K562 (cell line): ENCODE results near the gene LYAR. TPM values are rescaled to one million over a fixed set of nuclear protein-coding genes. Genes with fewer than 3 reads are reported as not detected.

Experiments
- ATAC-seq: fragments of 200-7000 bp; cut with Tn5 transposase; 3 replicates; pipeline ENCODE4 v1.9.1; 2020; ENCODE audit warnings: moderate library complexity
- BruUV-seq: library from RNA; stranded (reverse); fragments of 400-500 nt; replicated peaks from 2 replicates; lab custom pipeline; 2021; lab: Mats Ljungman, UMichigan
- CTCF ChIA-PET: fragments of 300-600 bp; formaldehyde crosslinking; extraction: SDS; loops from one replicate; lab custom pipeline; 2021; ENCODE audit warnings: low intra/inter-chr PET ratio; lab: Yijun Ruan, JAX
- POLR2A ChIA-PET: fragments of 300-600, 350-650 bp; sonication (Branson Sonifier 250); formaldehyde crosslinking; extraction: SDS; loops from one replicate; lab custom pipeline; 2021; ENCODE audit warnings: antibody characterized with exemption, inconsistent platforms; lab: Yijun Ruan, JAX
- DNase-seq, 4 experiments: peaks; one replicate each; pipeline versions ENCODE4 v3.0.0 to v3.0.0-alpha.2; 2011 to 2018; ENCODE audit warnings: low spot score in 3 of 4, mixed read lengths in 3 of 4; ENCODE audit errors: extremely low read depth in 1 of 4
- FAIRE-seq: peaks from 2 replicates; lab custom pipeline; 2011; peaks lifted over from hg19 to GRCh38; lab: Jason Lieb, UNC
- H2AFZ ChIP-seq: 2 replicates; pipeline ENCODE4 v1.6.0; 2011; ENCODE audit warnings: low read depth, low read length, control low read depth, inconsistent platforms
- H3K27ac ChIP-seq: fragments of 200-600 bp; 3 replicates; pipeline ENCODE4 v1.8.0; 2011; ENCODE audit warnings: low read depth, mild to moderate bottlenecking, control low read depth, inconsistent platforms, low read length, moderate library complexity, mixed read lengths; ENCODE audit errors: extremely low read depth
- H3K27me3 ChIP-seq, 2 experiments: fragments of 300-600 bp in 1 of 2; 2 replicates in 1 of 2; 3 replicates in 1 of 2; pipeline versions ENCODE4 v1.6.0 to v1.8.0; 2011; ENCODE audit warnings: inconsistent platforms in 2 of 2, low read length in 2 of 2, mild to moderate bottlenecking in 1 of 2, mixed read lengths in 1 of 2, moderate library complexity in 1 of 2; ENCODE audit not compliant: control insufficient read depth in 2 of 2, insufficient read depth in 2 of 2
- H3K36me3 ChIP-seq: fragments of 300-600 bp; 3 replicates; pipeline ENCODE4 v1.8.0; 2011; ENCODE audit warnings: mild to moderate bottlenecking, low read length, inconsistent platforms; ENCODE audit not compliant: control insufficient read depth, insufficient read depth
- H3K4me1 ChIP-seq, 2 experiments: fragments of 200-600 bp in 1 of 2; replicated peaks in 1 of 2; 2 replicates in 1 of 2; 3 replicates in 1 of 2; pipeline versions ENCODE4 v1.5.1 to v1.8.0; 2011; ENCODE audit warnings: inconsistent platforms in 2 of 2, low read length in 2 of 2, mild to moderate bottlenecking in 1 of 2, mixed read lengths in 1 of 2, moderate library complexity in 1 of 2; ENCODE audit not compliant: control insufficient read depth in 2 of 2, insufficient read depth in 2 of 2
- H3K4me2 ChIP-seq: 2 replicates; pipeline ENCODE4 v1.6.1; 2011; ENCODE audit warnings: low read length, control low read depth, inconsistent platforms, mixed read lengths; ENCODE audit not compliant: insufficient read depth
- H3K4me3 ChIP-seq: fragments of 200-600 bp; sonication (generic), shearing (Covaris generic); 2 replicates; pipeline ENCODE4 v1.5.1; 2016; ENCODE audit warnings: control low read depth, inconsistent platforms
- H3K79me2 ChIP-seq: fragments of 200-600 bp; 3 replicates; pipeline ENCODE4 v1.8.0; 2011; ENCODE audit warnings: low read length, inconsistent platforms; ENCODE audit not compliant: control insufficient read depth, insufficient read depth
- H3K9ac ChIP-seq, 2 experiments: 2 replicates each; pipeline versions ENCODE4 v1.6.0 to v1.6.1; 2011; ENCODE audit warnings: low read depth in 2 of 2, low read length in 2 of 2, control low read depth in 1 of 2, inconsistent platforms in 1 of 2, mild to moderate bottlenecking in 1 of 2, mixed read lengths in 1 of 2; ENCODE audit not compliant: insufficient read depth in 1 of 2
- H3K9me1 ChIP-seq: one replicate; pipeline ENCODE4 v1.6.0; 2011; ENCODE audit warnings: inconsistent platforms, mild to moderate bottlenecking, low read length, moderate library complexity; ENCODE audit not compliant: control insufficient read depth, insufficient read depth
- H3K9me3 ChIP-seq: replicated peaks from 2 replicates; pipeline ENCODE4 v1.5.1; 2011; ENCODE audit warnings: low read depth, low read length, inconsistent platforms; ENCODE audit not compliant: control insufficient read depth, insufficient read depth
- H4K20me1 ChIP-seq: replicated peaks from 2 replicates; pipeline ENCODE4 v1.6.1; 2011; ENCODE audit warnings: low read length, inconsistent platforms, mixed read lengths; ENCODE audit not compliant: control insufficient read depth, insufficient read depth
- BCOR ChIP-seq: fragments of 450-650 bp; IDR thresholded peaks from 2 replicates; pipeline ENCODE4 v1.6.1; 2016
- BRD4 ChIP-seq: fragments of 200-600 bp; sonication (generic); IDR thresholded peaks from 2 replicates; pipeline ENCODE4 v1.6.1; 2017; ENCODE audit warnings: inconsistent platforms
- CBX1 ChIP-seq: sonication (generic); IDR thresholded peaks from 2 replicates; pipeline ENCODE4 v1.6.1; 2016; ENCODE audit warnings: antibody characterized with exemption, low read depth, mild to moderate bottlenecking
- ESRRA ChIP-seq: fragments of 450-650 bp; IDR thresholded peaks from 2 replicates; pipeline ENCODE4 v1.6.1; 2014; ENCODE audit warnings: low read depth, mild to moderate bottlenecking, moderate library complexity, borderline replicate concordance
- KDM1A ChIP-seq, 2 experiments: fragments of 450-650 bp; IDR thresholded peaks; 2 replicates each; pipeline ENCODE4 v1.6.1; 2016; ENCODE audit warnings: mild to moderate bottlenecking in 2 of 2
- RBM25 ChIP-seq: fragments of 200-400 bp; formaldehyde crosslinking; IDR thresholded peaks from 2 replicates; pipeline ENCODE4 v1.6.1; 2018; ENCODE audit warnings: low read length, low read depth, moderate library complexity; ENCODE audit not compliant: severe bottlenecking
- RCOR1 ChIP-seq, 2 experiments: IDR thresholded peaks; 2 replicates each; pipeline ENCODE4 v1.6.1; 2012; ENCODE audit warnings: low read depth in 2 of 2, low read length in 2 of 2, borderline replicate concordance in 1 of 2, improper control_type of control experiment in 1 of 2
- WGBS: fragments of 100-300 bp; shearing (Covaris generic); methylation state at CpG from one replicate; pipeline ENCODE4 v1.1.6; 2016; ENCODE audit warnings: low coverage, mixed read lengths; ENCODE audit not compliant: insufficient coverage; ENCODE audit errors: missing lambda C conversion rate; 5-methylcytosine and 5-hydroxymethylcytosine counted together
- in situ Hi-C: fragments of 300-500 bp; cut with MboI; formaldehyde crosslinking; loops from 4 replicates; pipeline ENCODE4 v1.15.0; 2018; ENCODE audit warnings: inconsistent platforms, mixed read lengths
- intact Hi-C: fragments of 100-400 bp; cut with micrococcal nuclease; formaldehyde crosslinking; loops from 2 replicates; pipeline ENCODE4 v1.14.2; 2022
- polyA plus RNA-seq, 8 experiments: library from polyadenylated mRNA; depleted of rRNA in 4 of 8; stranded (reverse) in 5 of 8; unstranded in 3 of 8; fragments of >200 nt; fragmentation: Nextera tagmentation in 2 of 8; fragmentation: Illumina TruSeq in 1 of 8; extraction: Ambion mirVana in 2 of 8; extraction: Trizol in 1 of 8; gene quantifications; 2 replicates each; pipeline versions ENCODE4 v1.2.1 to v1.2.3, GENCODE V29; 2011 to 2014; ENCODE audit warnings: inconsistent platforms in 1 of 8, missing spikeins in 1 of 8
- total RNA-seq, 7 experiments: library from RNA; depleted of rRNA in 6 of 7; stranded (reverse); fragments of >200 nt in 6 of 7; fragmentation: Illumina TruSeq in 2 of 7; extraction: Trizol in 2 of 7; gene quantifications; 2 replicates each; pipeline versions ENCODE4 v1.2.1 to v1.2.3, GENCODE V29; 2011 to 2021; ENCODE audit warnings: low replicate concordance in 1 of 7
- TF ChIP-seq, protein P1 (sequence below), 3 experiments: IDR thresholded peaks in 2 of 3; conservative IDR thresholded peaks in 1 of 3; 2 replicates each; pipeline ENCODE4 v1.5.1; 2011 to 2012; ENCODE audit warnings: low read length in 3 of 3, mild to moderate bottlenecking in 3 of 3, control low read depth in 2 of 3, improper control_type of control experiment in 1 of 3, inconsistent platforms in 1 of 3, low read depth in 1 of 3, mixed read lengths in 1 of 3, moderate library complexity in 1 of 3; ENCODE audit not compliant: insufficient read depth in 2 of 3

LYAR gene
- total and polyA plus RNA-seq, 9 of the 15 experiments (the other 6 are each of a cell fraction or from before 2014, with no cell fraction given) = 28.3 to 172 (median 127) TPM

- POLR2A ChIA-PET = interaction anchor here (0.9 kb wide), 1 partner anchor 10 kb away, joined by 3 read pairs; no protein-coding TSS in a partner anchor
- no peak for DNase-seq
Observed at GRCh38 chr4:4329496-4329895, 39.5 kb upstream of the LYAR start.

More at GRCh38 chr4:4329496-4329895, 39.5 kb upstream of the LYAR start:
- Histone ChIP-seq H3K9ac (no peak overlapping the region), H2AFZ (no peak overlapping the region), H3K36me3 (no peaks in the 10 kb centered on the region), H3K9me3 (no peaks in the 10 kb centered on the region), H3K4me1 (peaks cover 12 to 19% of the 10 kb centered on the region in 2 experiments; a peak in 4 of 5 replicates), H3K27me3 (no peaks in the 10 kb centered on the region), H3K27ac (no peak overlapping the region), H3K4me2 (no peak overlapping the region), H3K4me3 (no peak overlapping the region), H4K20me1 (no peaks in the 10 kb centered on the region), H3K9me1 (no peaks in the 10 kb centered on the region), H3K79me2 (no peaks in the 10 kb centered on the region)
- intact Hi-C loops (no loop called here), in situ Hi-C loops (no loop called here)
- ATAC-seq = no peak
- WGBS = 64% methylated on average over 8 of the region's 10 CpGs
- no TSS peak for BruUV-seq
- CTCF ChIA-PET = no interaction called here
- no peak for FAIRE-seq
- peak; percentile 62 for TF ChIP-seq RBM25
- 0 out of 2 replicates have a peak, but pooled peaks have one; percentile 24 for TF ChIP-seq CBX1
- peak; percentile 65 for TF ChIP-seq BCOR
- peak in 1 of 2 experiments; percentile 43; a peak in 1 of 4 replicates for TF ChIP-seq RCOR1 (IDR thresholded peaks at IDR 0.05; ENCODE audit: borderline replicate concordance in 1 of 2, low read depth in 2 of 2, low read length in 2 of 2)
- TF ChIP-seq BRD4 = no peak
- 0 out of 4 replicates have a peak, but pooled peaks of 1 of the 2 experiments have one; percentile 15 for TF ChIP-seq KDM1A (IDR thresholded peaks at IDR 0.05)
- TF ChIP-seq, protein P1, sequence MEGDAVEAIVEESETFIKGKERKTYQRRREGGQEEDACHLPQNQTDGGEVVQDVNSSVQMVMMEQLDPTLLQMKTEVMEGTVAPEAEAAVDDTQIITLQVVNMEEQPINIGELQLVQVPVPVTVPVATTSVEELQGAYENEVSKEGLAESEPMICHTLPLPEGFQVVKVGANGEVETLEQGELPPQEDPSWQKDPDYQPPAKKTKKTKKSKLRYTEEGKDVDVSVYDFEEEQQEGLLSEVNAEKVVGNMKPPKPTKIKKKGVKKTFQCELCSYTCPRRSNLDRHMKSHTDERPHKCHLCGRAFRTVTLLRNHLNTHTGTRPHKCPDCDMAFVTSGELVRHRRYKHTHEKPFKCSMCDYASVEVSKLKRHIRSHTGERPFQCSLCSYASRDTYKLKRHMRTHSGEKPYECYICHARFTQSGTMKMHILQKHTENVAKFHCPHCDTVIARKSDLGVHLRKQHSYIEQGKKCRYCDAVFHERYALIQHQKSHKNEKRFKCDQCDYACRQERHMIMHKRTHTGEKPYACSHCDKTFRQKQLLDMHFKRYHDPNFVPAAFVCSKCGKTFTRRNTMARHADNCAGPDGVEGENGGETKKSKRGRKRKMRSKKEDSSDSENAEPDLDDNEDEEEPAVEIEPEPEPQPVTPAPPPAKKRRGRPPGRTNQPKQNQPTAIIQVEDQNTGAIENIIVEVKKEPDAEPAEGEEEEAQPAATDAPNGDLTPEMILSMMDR (IDR thresholded peaks at IDR 0.05 in 2 of 3, conservative IDR thresholded peaks at IDR 0.05 in 1 of 3; ENCODE audit: insufficient read depth in 2 of 3, low read depth in 1 of 3, low read length in 3 of 3) = no peak
- TF ChIP-seq ESRRA = peak; percentile 50; the same call in 1 of the 2 replicates
